H1 (cell line): ENCODE data around the gene ARHGAP18. TPM values are rescaled to one million over a fixed set of nuclear protein-coding genes. Genes with fewer than 3 reads are reported as not detected.

Experiments used
- CTCF ChIA-PET: fragments of 300-600 bp; sonication (Branson Sonifier 250); formaldehyde crosslinking; loops from one replicate; lab custom pipeline; 2021; ENCODE audit not compliant: partially characterized antibody; lab: Charles Lee
- POLR2A ChIA-PET: fragments of 300-600 bp; sonication (Branson Sonifier 250); formaldehyde crosslinking; loops from one replicate; lab custom pipeline; 2021; ENCODE audit warnings: inconsistent platforms; ENCODE audit not compliant: partially characterized antibody; lab: Charles Lee
- DNase-seq, 2 experiments: peaks; one replicate each; pipeline versions ENCODE4 v3.0.0 to v3.0.0-alpha.2; 2010 to 2022; ENCODE audit warnings: low spot score in 2 of 2, low read depth in 1 of 2, mixed read lengths in 1 of 2
- FAIRE-seq: peaks from 2 replicates; lab custom pipeline; 2011; peaks lifted over from hg19 to GRCh38; lab: Jason Lieb, UNC
- H2AFZ ChIP-seq: 2 replicates; pipeline ENCODE4 v1.8.1; 2012; ENCODE audit warnings: low read length, inconsistent platforms
- H2AK5ac ChIP-seq: 2 replicates; pipeline ENCODE4 v1.6.1; 2013; ENCODE audit warnings: low read depth, low read length
- H2BK120ac ChIP-seq: replicated peaks from 2 replicates; pipeline ENCODE3; 2013; ENCODE audit warnings: low read depth, low read length, inconsistent platforms
- H2BK12ac ChIP-seq: 2 replicates; pipeline ENCODE4 v1.6.1; 2013; ENCODE audit warnings: low read depth, low read length
- H2BK15ac ChIP-seq: 2 replicates; pipeline ENCODE4 v1.6.1; 2013; ENCODE audit warnings: low read length
- H2BK20ac ChIP-seq: 2 replicates; pipeline ENCODE4 v1.6.1; 2013; ENCODE audit warnings: low read length
- H2BK5ac ChIP-seq: 2 replicates; pipeline ENCODE4 v1.6.1; 2013; ENCODE audit warnings: low read depth, low read length
- H3K14ac ChIP-seq: 2 replicates; pipeline ENCODE4 v1.6.1; 2013; ENCODE audit warnings: inconsistent platforms; ENCODE audit not compliant: insufficient read length
- H3K18ac ChIP-seq: 2 replicates; pipeline ENCODE4 v1.6.1; 2013; ENCODE audit warnings: low read length; ENCODE audit errors: extremely low read depth
- H3K23ac ChIP-seq: 2 replicates; pipeline ENCODE4 v1.6.1; 2013; ENCODE audit warnings: inconsistent platforms; ENCODE audit not compliant: insufficient read length
- H3K23me2 ChIP-seq: 2 replicates; pipeline ENCODE4 v1.6.1; 2013; ENCODE audit warnings: low read depth, low read length
- H3K27ac ChIP-seq: 2 replicates; pipeline ENCODE4 v1.6.1; 2011; ENCODE audit warnings: low read depth, low read length, inconsistent platforms
- H3K27me3 ChIP-seq, 4 experiments: replicated peaks in 1 of 4; 1 replicate in 1 of 4; 2 replicates in 3 of 4; pipeline versions ENCODE4 v1.6.1 to v1.8.1; 2011 to 2013; ENCODE audit warnings: low read length in 3 of 4, mild to moderate bottlenecking in 3 of 4, inconsistent platforms in 2 of 4, mixed read lengths in 2 of 4, moderate library complexity in 1 of 4; ENCODE audit not compliant: control insufficient read depth in 3 of 4, insufficient read depth in 3 of 4; ENCODE audit errors: extremely low read depth in 1 of 4
- H3K36me3 ChIP-seq, 4 experiments: 2 replicates each; pipeline versions ENCODE4 v1.6.1 to v1.8.1; 2011 to 2013; ENCODE audit warnings: mild to moderate bottlenecking in 4 of 4, low read length in 3 of 4, moderate library complexity in 2 of 4, control low read depth in 1 of 4, inconsistent platforms in 1 of 4; ENCODE audit not compliant: insufficient read depth in 4 of 4, control insufficient read depth in 2 of 4
- H3K4ac ChIP-seq: replicated peaks from 2 replicates; pipeline ENCODE3; 2013; ENCODE audit warnings: low read length, low read depth, mixed read lengths, inconsistent platforms; ENCODE audit not compliant: insufficient read length
- H3K4me1 ChIP-seq, 4 experiments: replicated peaks in 1 of 4; 1 replicate in 1 of 4; 2 replicates in 3 of 4; pipeline versions ENCODE4 v1.6.1 to v1.8.1; 2011 to 2013; ENCODE audit warnings: low read length in 3 of 4, inconsistent platforms in 2 of 4, mixed read lengths in 1 of 4; ENCODE audit not compliant: insufficient read depth in 4 of 4, control insufficient read depth in 3 of 4
- H3K4me2 ChIP-seq, 2 experiments: 2 replicates each; pipeline versions ENCODE4 v1.6.1 to v1.8.1; 2011 to 2013; ENCODE audit warnings: low read depth in 2 of 2, low read length in 2 of 2, control low read depth in 1 of 2, inconsistent platforms in 1 of 2, mild to moderate bottlenecking in 1 of 2; ENCODE audit not compliant: insufficient read depth in 1 of 2
- H3K4me3 ChIP-seq, 4 experiments: fragments of 200-600, 300-600 bp in 1 of 4; sonication (generic), shearing (Covaris generic), sonication (Bioruptor Twin) in 1 of 4; 2 replicates each; pipeline versions ENCODE4 v1.5.1 to v1.8.1; 2011 to 2016; ENCODE audit warnings: low read length in 4 of 4, low read depth in 3 of 4, control low read depth in 2 of 4, inconsistent platforms in 2 of 4, mild to moderate bottlenecking in 2 of 4, mixed read lengths in 1 of 4, moderate library complexity in 1 of 4; ENCODE audit not compliant: insufficient read depth in 2 of 4; ENCODE audit errors: extremely low read depth in 1 of 4
- H3K56ac ChIP-seq: replicated peaks from 2 replicates; pipeline ENCODE3; 2013; ENCODE audit warnings: low read depth, mild to moderate bottlenecking, mixed read lengths, low read length, inconsistent platforms; ENCODE audit not compliant: insufficient read length
- H3K79me1 ChIP-seq: 2 replicates; pipeline ENCODE4 v1.6.1; 2013; ENCODE audit warnings: low read depth, low read length, control low read depth
- H3K79me2 ChIP-seq, 2 experiments: 2 replicates each; pipeline versions ENCODE4 v1.6.1 to v1.8.1; 2012 to 2013; ENCODE audit warnings: low read length in 2 of 2, mild to moderate bottlenecking in 2 of 2, inconsistent platforms in 1 of 2; ENCODE audit not compliant: insufficient read depth in 2 of 2, control insufficient read depth in 1 of 2
- H3K9ac ChIP-seq, 4 experiments: replicated peaks in 1 of 4; 1 replicate in 1 of 4; 2 replicates in 3 of 4; pipeline versions ENCODE4 v1.6.1 to v1.8.1; 2011 to 2013; ENCODE audit warnings: low read depth in 3 of 4, low read length in 3 of 4, control low read depth in 2 of 4, mild to moderate bottlenecking in 2 of 4, moderate library complexity in 2 of 4, inconsistent platforms in 1 of 4; ENCODE audit errors: extremely low read depth in 1 of 4
- H3K9me3 ChIP-seq, 2 experiments: 2 replicates each; pipeline versions ENCODE4 v1.6.1 to v1.8.1; 2012 to 2013; ENCODE audit warnings: mild to moderate bottlenecking in 2 of 2, moderate library complexity in 2 of 2, control low read depth in 1 of 2, inconsistent platforms in 1 of 2, low read depth in 1 of 2, low read length in 1 of 2, mixed read lengths in 1 of 2; ENCODE audit not compliant: insufficient read depth in 2 of 2
- H4K20me1 ChIP-seq, 2 experiments: replicated peaks in 1 of 2; 2 replicates each; pipeline versions ENCODE3 to v1.8.1; 2011 to 2013; ENCODE audit warnings: inconsistent platforms in 2 of 2, low read length in 2 of 2, mild to moderate bottlenecking in 1 of 2; ENCODE audit not compliant: insufficient read depth in 2 of 2, control insufficient read depth in 1 of 2
- H4K5ac ChIP-seq: 2 replicates; pipeline ENCODE4 v1.6.1; 2013; ENCODE audit warnings: low read length, low read depth, mixed read lengths, inconsistent platforms; ENCODE audit not compliant: insufficient read length
- H4K8ac ChIP-seq: 2 replicates; pipeline ENCODE4 v1.8.0; 2013; ENCODE audit warnings: mild to moderate bottlenecking, moderate library complexity, low read length, inconsistent platforms; ENCODE audit not compliant: insufficient read depth; ENCODE audit errors: extremely low read depth
- H4K91ac ChIP-seq: replicated peaks from 2 replicates; pipeline ENCODE3; 2013; ENCODE audit warnings: low read length, mixed read lengths, inconsistent platforms; ENCODE audit not compliant: insufficient read length
- ATF3 ChIP-seq: IDR thresholded peaks from 2 replicates; pipeline ENCODE4 v1.6.1; 2011; ENCODE audit warnings: low read depth, mild to moderate bottlenecking, low read length; ENCODE audit not compliant: insufficient read depth
- CREB1 ChIP-seq: IDR thresholded peaks from 2 replicates; pipeline ENCODE4 v1.6.1; 2012; ENCODE audit warnings: inconsistent platforms
- FOSL1 ChIP-seq: IDR thresholded peaks from 2 replicates; pipeline ENCODE4 v1.6.1; 2011; ENCODE audit warnings: mild to moderate bottlenecking, low read depth, low read length, moderate library complexity; ENCODE audit not compliant: insufficient read depth
- HDAC2 ChIP-seq, 2 experiments: fragments of 300-600 bp in 1 of 2; sonication (generic) in 1 of 2; IDR thresholded peaks; 2 replicates each; pipeline ENCODE4 v1.6.1; 2011 to 2012; ENCODE audit warnings: low read depth in 2 of 2, low read length in 2 of 2, mild to moderate bottlenecking in 2 of 2, moderate library complexity in 2 of 2, borderline replicate concordance in 1 of 2, inconsistent platforms in 1 of 2
- KDM4A ChIP-seq: IDR thresholded peaks from one replicate; pipeline ENCODE4 v1.7.1; 2012; ENCODE audit warnings: low read depth, mild to moderate bottlenecking, moderate library complexity, low read length, inconsistent platforms; ENCODE audit not compliant: severe bottlenecking
- POU5F1 ChIP-seq: IDR thresholded peaks from 2 replicates; pipeline ENCODE4 v1.6.1; 2011; ENCODE audit warnings: low read depth, mild to moderate bottlenecking, low read length, moderate library complexity
- SIN3A ChIP-seq, 2 experiments: IDR thresholded peaks in 1 of 2; conservative IDR thresholded peaks in 1 of 2; 2 replicates each; pipeline ENCODE4 v1.6.1; 2011 to 2012; ENCODE audit warnings: low read length in 2 of 2, improper control_type of control experiment in 1 of 2, low read depth in 1 of 2, mild to moderate bottlenecking in 1 of 2
- SIX5 ChIP-seq: IDR thresholded peaks from 2 replicates; pipeline ENCODE4 v1.6.1; 2011; ENCODE audit warnings: mild to moderate bottlenecking, low read depth, low read length
- WGBS, 2 experiments: shearing (Covaris generic) in 1 of 2; methylation state at CpG; one replicate each; pipeline versions ENCODE4 v1.1.6 to v1.1.7; 2013 to 2015; ENCODE audit warnings: low lambda C conversion rate in 2 of 2, mixed read lengths in 2 of 2, inconsistent platforms in 1 of 2, low coverage in 1 of 2, missing lambda C conversion rate in 1 of 2; ENCODE audit not compliant: insufficient replicate concordance in 2 of 2, insufficient coverage in 1 of 2, insufficient read length in 1 of 2; ENCODE audit errors: extremely low coverage in 1 of 2, missing lambda C conversion rate in 1 of 2; 5-methylcytosine and 5-hydroxymethylcytosine counted together
- polyA plus RNA-seq, 7 experiments: library from polyadenylated mRNA; depleted of rRNA in 3 of 7; stranded (reverse) in 5 of 7; unstranded in 2 of 7; fragments of >200 nt in 5 of 7; fragments of 200-250 nt in 2 of 7; gene quantifications; 1 replicate in 5 of 7; 2 replicates in 1 of 7; 4 replicates in 1 of 7; pipeline versions ENCODE4 v1.2.1 to v1.2.3, GENCODE V29; 2011 to 2013; ENCODE audit warnings: missing spikeins in 2 of 7, mixed read lengths in 2 of 7
- total RNA-seq: library from RNA; stranded (reverse); fragmentation: NEBNext Ultra II Directional; extraction: Animal tissue kit (Norgen Biotek cat#: 25700); gene quantifications from 2 replicates; pipeline ENCODE4 v1.2.1, GENCODE V29; 2021

The ARHGAP18 gene
- total and polyA plus RNA-seq, 2 of the 8 experiments (the other 6 are each of a cell fraction or from before 2014, with no cell fraction given): 0.83 to 4.5 TPM

- H4K5ac ChIP-seq: no peak overlapping the region
- CTCF ChIA-PET: interaction anchor here (0.8 to 2.4 kb wide), 4 partner anchors 13 to 50 kb away, joined by 3 to 10 read pairs (median 4); no protein-coding TSS in a partner anchor
- no peak overlapping the region for H3K23ac ChIP-seq
- FAIRE-seq: no peak
- H3K4me3 ChIP-seq: no peak overlapping the region
- no peaks in the 10 kb centered on the region for H3K4me1 ChIP-seq
- H3K4ac ChIP-seq: no peak overlapping the region
- H2BK15ac ChIP-seq: no peak overlapping the region
- no peaks in the 10 kb centered on the region for H4K20me1 ChIP-seq
- no peak overlapping the region for H3K18ac ChIP-seq
- H2BK12ac ChIP-seq: no peak overlapping the region
- no peaks in the 10 kb centered on the region for H3K27me3 ChIP-seq
- H3K79me2 ChIP-seq: no peaks in the 10 kb centered on the region
- H2BK20ac ChIP-seq: no peak overlapping the region
- H3K14ac ChIP-seq: no peak overlapping the region
- no peak overlapping the region for H2AK5ac ChIP-seq
- no peak overlapping the region for H3K4me2 ChIP-seq
- no peak overlapping the region for H3K56ac ChIP-seq
- 91% methylated on average over 1 of the region's 1 CpG; no CpG with 5 or more reads in 1 of the 2 experiments for WGBS, 2 experiments
- no peak overlapping the region for H3K27ac ChIP-seq
- H3K79me1 ChIP-seq: no peaks in the 10 kb centered on the region
- no peak overlapping the region for H3K9ac ChIP-seq
- no peaks in the 10 kb centered on the region for H3K9me3 ChIP-seq
- H3K36me3 ChIP-seq: no peaks in the 10 kb centered on the region
- H2BK120ac ChIP-seq: no peak overlapping the region
- no peak overlapping the region for H2AFZ ChIP-seq
- POLR2A ChIA-PET: no interaction called here
- no peaks in the 10 kb centered on the region for H3K23me2 ChIP-seq
- H2BK5ac ChIP-seq: no peak overlapping the region
- H4K8ac ChIP-seq: no peak overlapping the region
- DNase-seq: no peak
- no peak overlapping the region for H4K91ac ChIP-seq
- TF ChIP-seq KDM4A (no peak), FOSL1 (no peak), CREB1 (no peak), SIX5 (no peak), SIN3A (conservative IDR thresholded peaks at IDR 0.05 in 1 of 2, IDR thresholded peaks at IDR 0.05 in 1 of 2; ENCODE audit: low read depth in 1 of 2, low read length in 2 of 2) (no peak), POU5F1 (no peak), HDAC2 (IDR thresholded peaks at IDR 0.05; ENCODE audit: borderline replicate concordance in 1 of 2, low read depth in 2 of 2, low read length in 2 of 2) (no peak), ATF3 (no peak)
Observed at GRCh38 chr6:129551486-129551885, 158.5 kb downstream of the ARHGAP18 start.
